GM12875 (cell line): ENCODE data around the gene CD68.

ENCODE experiments used
- H3K4me3 ChIP-seq: one replicate; pipeline ENCODE4 v1.5.1; 2011; ENCODE audit warnings: low read depth, low read length, control low read depth
- CTCF ChIP-seq: IDR thresholded peaks from 2 replicates; pipeline ENCODE4 v1.5.1; 2011; ENCODE audit warnings: low read depth, mild to moderate bottlenecking, control low read depth, inconsistent platforms, low read length, moderate library complexity, borderline replicate concordance; ENCODE audit not compliant: insufficient read depth

CD68 gene

DNA sequence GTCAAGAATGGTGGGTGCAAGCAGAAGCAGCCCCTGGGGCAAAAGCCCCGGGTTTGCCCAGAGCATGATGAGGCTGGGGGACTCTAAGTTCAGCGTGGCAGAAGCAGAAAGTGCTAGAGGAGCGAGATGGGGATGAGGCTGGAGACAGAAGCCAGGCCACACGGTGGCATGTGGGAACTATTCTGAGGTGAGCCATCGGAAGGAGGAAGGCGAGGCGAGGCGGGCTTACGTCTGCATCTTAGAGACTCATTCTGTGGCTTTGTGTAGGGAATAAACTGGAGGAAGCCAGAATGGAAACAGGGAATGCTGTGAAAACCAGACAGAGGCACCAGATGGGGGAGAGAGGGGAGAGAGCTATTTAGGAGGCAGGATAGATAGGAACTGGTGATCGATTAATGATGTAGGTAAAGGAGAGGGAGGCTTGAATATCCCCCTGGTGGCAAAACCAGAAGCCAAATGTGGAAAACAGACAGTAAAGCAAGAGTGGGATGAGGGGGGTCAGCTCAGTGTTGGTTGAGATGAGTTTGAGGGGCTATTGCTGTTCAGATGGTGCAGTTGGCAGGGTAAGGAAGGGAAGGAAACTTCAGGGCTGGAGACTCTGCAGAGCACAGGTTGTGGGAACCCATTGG lies 24.0 kb upstream of the CD68 start:
- H3K4me3 ChIP-seq = no peak overlapping the region
- TF ChIP-seq CTCF = no peak

DNA sequence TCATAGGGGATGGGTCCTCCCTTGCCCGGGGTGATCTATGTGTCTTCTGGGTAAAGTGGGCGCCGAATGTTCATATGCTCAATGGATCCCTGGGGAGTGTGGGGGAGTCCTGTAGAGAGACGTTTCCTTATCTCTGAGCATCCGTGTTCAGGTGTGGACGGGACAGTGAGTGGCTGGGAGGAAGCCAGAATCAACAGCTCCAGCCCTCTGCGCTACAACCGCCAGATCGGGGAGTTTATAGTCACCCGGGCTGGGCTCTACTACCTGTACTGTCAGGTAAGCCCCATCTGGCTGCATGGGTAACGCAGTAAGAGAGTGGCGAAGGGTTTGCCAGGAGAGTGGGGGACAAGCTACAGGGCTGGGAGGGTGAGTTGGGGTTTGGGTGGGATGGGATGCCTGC lies 22.8 kb upstream of the CD68 start:
- H3K4me3 ChIP-seq = no peak overlapping the region
- no peak for TF ChIP-seq CTCF

DNA sequence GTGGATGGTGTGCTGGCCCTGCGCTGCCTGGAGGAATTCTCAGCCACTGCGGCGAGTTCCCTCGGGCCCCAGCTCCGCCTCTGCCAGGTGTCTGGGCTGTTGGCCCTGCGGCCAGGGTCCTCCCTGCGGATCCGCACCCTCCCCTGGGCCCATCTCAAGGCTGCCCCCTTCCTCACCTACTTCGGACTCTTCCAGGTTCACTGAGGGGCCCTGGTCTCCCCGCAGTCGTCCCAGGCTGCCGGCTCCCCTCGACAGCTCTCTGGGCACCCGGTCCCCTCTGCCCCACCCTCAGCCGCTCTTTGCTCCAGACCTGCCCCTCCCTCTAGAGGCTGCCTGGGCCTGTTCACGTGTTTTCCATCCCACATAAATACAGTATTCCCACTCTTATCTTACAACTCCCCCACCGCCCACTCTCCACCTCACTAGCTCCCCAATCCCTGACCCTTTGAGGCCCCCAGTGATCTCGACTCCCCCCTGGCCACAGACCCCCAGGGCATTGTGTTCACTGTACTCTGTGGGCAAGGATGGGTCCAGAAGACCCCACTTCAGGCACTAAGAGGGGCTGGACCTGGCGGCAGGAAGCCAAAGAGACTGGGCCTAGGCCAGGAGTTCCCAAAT lies 22.2 kb upstream of the CD68 start:
- no peak overlapping the region for H3K4me3 ChIP-seq
- TF ChIP-seq CTCF = no peak

- H3K4me3 ChIP-seq = peak overlapping the region; percentile 36
- TF ChIP-seq CTCF = no peak
Measured at GRCh38 chr17:7557775-7558543, 21.5 kb upstream of the CD68 start.

GRCh38 chr17:7558544-7559319 lies 20.7 kb upstream of the CD68 start, which contains the start of gene TNFSF13:
Gene TNFSF13 (plus strand): TSS chr17:7558750. CDS start chr17:7559040, 290 bp downstream.
- peak within 1 kb of the TSS; percentile 36 for H3K4me3 ChIP-seq
- TF ChIP-seq CTCF = no peak

GRCh38 chr17:7559320-7560171 lies 19.9 kb upstream of the CD68 start:
- TF ChIP-seq CTCF = no peak
- no peak overlapping the region for H3K4me3 ChIP-seq
